CD4-positive, alpha-beta T cell treated with Interferon gamma for 1 hour (primary cell): ENCODE measurements around the gene PTPRU.
"Not testable (repeated sequence)": the region's sequence is repeated elsewhere in the genome, so short reads cannot be mapped to it uniquely, and the experiment has no call there.

Experiments used
- DNase-seq: peaks from one replicate; pipeline ENCODE4 v3.0.0-alpha.2; 2020

Gene PTPRU

DNA sequence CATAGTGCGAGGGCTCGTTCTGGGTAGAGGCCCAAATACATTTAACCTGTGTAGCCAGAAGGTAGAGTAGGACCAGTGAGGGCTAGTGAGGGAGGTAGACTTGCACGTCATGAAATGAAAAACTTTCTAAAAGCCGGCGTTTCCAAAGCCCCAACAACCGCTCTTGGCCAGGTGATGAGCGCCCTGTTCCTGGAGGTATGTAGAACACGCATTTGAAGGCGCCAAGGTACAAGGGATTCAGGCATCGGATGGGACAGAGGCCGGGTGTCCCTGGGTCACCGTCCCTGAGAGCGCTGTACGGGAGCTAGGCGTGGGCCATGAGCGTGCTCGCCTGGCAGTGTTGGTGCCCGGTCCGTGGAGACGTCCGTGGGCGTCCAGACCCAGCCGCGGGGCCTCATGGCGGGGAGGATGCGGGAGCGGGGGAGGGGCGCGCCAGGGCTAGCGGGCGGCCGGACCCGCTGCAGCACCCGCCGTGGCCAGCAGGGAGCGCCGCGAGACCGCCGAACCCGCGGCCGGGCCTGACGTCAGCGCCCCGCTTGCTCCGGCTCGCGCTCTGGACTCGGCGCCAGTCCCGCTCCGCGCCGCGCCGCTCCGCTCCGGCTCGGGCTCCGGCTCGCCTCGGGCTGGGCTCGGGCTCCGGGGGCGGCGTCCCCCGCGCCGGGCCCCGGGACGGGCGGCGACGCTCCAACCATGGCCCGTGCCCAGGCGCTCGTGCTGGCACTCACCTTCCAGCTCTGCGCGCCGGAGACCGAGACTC, at the start of gene PTPRU:
TSS of gene PTPRU (plus strand) at position 568 of the 757 bp plus-strand sequence. CDS start at position 691, 123 bp downstream.
- peak; percentile 75 for DNase-seq

DNA sequence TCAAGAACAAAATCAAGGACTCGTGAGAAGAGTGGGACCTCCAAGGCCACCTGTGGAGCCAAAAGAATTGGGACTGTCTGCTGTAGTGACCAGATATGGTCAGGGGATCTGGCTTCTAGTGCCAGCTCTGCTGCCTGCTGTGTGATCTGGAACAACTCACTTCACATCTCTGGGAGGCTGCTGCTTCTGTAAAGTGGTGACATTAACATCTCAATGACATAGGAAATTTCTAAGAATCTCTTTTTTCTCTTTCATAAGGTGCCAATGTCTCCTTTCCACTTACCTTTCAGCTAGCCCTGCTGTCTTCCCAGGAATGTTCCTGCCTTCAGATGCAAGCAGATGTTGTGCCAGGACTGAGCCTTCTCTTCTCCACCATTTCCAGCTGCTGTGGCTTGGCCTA, 49.6 kb upstream of the PTPRU start:
- no peak for DNase-seq

GRCh38 chr1:29190718-29191117, 45.6 kb upstream of the PTPRU start:
- DNase-seq = no peak

- no peak for DNase-seq
These were observed 42.4 kb upstream of the PTPRU start for GRCh38 chr1:29193879-29194455.

GRCh38 chr1:29195881-29196291, 40.4 kb upstream of the PTPRU start:
- DNase-seq = no peak

DNA sequence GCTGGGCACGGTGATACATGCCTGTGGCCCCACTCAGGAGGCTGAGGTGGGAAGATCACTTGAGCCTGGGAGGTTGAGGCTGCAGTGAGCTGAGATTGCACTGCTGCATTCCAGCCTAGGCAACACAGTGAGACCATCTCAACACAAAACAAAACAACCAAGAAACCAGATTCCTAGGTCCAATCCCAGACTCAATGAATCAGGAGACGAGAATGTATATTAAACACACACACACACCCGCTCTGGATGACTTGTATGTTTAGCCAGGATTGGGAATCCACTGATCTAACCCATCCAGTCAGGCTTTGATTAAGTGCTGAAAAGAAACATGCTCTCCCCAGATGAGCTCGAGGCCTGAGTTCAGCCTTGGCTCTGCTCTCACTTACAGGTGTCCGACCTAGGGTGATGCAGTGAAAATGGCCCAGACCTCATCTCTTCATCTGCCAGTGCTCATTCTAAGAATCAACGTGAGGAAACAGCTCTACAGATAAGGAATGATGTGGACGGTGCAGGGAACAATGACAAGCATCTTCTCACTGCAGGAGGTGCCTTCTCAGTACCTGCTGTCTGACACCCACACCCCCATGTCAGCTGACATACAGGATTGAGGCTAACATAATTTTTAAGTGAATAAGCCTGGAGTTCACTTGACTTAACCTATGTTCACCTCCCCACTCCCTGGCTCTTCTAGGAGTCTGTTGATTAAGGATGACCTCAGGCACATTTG, 39.3 kb upstream of the PTPRU start:
- no peak for DNase-seq

GRCh38 chr1:29197590-29197924, 38.8 kb upstream of the PTPRU start:
- peak; percentile 29 for DNase-seq

DNA sequence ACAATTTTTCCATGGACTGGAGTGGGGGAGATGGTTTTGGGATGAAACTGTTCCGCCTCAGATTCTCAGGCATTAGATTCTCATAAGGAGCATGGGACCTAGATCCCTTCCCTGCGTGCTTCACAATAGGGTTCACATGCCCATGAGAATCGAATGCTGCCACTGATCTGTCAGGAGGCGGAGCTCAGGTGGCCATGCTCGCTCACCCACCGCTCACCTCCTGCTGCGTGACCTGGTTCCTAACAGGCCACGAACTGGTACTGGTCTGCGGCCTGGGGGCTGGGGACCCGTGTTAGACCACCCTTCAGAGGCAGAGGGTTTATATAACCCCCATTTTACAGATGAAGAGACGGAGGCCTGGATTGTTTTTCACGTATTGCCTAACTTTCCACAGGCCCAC, 38.3 kb upstream of the PTPRU start:
- DNase-seq = no peak

- DNase-seq = no peak
These were observed 35.3 kb upstream of the PTPRU start for GRCh38 chr1:29200906-29201594.

DNA sequence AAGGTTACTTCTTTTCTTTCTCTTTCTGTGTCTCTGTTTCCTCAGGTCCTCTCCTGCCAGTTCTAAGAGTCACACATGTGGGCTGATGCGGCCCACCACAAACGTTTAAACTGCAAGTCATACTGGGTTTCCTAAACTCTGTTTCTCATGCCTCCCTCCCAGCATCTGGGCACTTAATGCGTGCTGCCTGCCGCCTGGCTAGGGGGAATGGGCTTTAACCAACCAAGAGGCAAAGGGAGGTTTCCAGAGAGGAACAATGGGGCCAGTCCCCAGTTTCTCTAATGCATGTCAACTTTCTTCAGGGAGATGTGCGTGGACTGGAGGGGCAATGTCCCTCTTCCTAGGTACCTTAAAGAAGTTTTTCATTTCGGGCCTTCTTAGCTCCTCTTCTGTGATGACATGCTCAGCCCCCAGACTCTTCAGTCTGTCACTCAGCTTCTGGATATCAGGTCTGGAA, 34.7 kb upstream of the PTPRU start:
- no peak for DNase-seq

GRCh38 chr1:29202053-29202452, 34.3 kb upstream of the PTPRU start:
- DNase-seq = no peak

- DNase-seq = peak; percentile 77
These were observed 33.6 kb upstream of the PTPRU start for GRCh38 chr1:29202584-29203340.

DNA sequence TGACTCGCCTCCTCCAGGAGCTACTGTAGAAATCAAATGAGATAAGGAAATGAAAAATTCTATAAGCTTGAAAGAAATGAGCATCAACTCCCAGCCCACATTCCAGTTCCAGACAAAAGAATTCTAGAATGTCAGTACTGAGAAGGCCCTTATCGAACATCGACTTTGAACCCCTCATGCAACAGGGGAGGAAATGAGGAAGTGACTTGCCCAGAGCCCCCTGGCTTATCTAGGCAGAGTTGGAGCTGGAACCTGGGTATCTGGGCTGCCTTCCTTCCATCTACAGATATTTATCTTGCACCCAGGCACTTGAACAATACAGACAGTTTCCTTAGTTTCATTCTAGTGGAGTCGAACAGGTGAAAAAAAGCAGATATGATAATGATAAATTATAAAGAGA, 27.9 kb upstream of the PTPRU start:
- DNase-seq = no peak

GRCh38 chr1:29209173-29209572, 27.1 kb upstream of the PTPRU start:
- no peak for DNase-seq

GRCh38 chr1:29210278-29211085, 25.8 kb upstream of the PTPRU start:
- no peak for DNase-seq

GRCh38 chr1:29211086-29212030, 25.0 kb upstream of the PTPRU start:
- no peak for DNase-seq

GRCh38 chr1:29213055-29213454, 23.3 kb upstream of the PTPRU start:
- no peak for DNase-seq

GRCh38 chr1:29217633-29218032, 18.7 kb upstream of the PTPRU start:
- DNase-seq = no peak

GRCh38 chr1:29218223-29218622, 18.1 kb upstream of the PTPRU start:
- DNase-seq = no peak

DNA sequence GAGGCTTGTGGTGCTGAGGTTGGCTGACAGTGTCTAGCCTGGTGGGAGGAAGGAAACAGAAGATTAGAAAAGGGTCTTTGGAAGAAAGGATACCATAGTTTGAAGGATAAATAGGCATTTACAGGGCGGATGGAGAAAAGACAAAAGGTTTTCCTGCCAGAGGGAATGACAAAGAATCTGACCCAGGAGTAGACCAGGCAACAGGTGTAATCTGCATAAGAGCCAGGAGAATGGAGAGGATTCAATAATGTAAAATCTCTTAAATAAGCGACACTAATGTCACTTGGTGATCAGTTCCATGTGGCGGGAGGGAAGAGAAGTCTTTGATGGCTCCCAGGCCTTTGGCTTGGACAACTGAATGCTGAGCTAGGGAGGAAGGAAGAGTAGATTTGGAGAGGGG, 15.0 kb upstream of the PTPRU start:
- DNase-seq = no peak

DNA sequence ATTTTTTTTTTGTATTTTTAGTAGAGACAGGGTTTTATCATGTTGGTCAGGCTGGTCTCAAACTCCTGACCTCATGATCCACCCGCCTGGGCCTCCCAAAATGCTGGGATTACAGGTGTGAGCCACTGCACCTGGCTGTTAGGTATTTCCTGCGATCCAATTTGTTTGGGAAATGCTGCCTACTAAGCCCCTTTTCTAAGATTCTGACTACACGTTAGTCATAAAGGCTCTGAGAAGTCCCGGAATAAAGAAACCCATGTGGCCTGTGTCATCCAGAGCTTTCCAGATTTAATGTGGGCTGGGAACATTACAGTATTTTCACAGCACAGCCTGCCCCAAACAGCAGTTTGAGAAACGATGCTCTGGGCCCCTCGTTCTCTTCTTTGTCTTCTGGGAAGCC, 14.1 kb upstream of the PTPRU start:
- DNase-seq = not testable (repeated sequence)
